Tibial artery (tissue), 4 donors: ENCODE measurements around the gene OBSCN.

Source experiments
- DNase-seq, 2 donors: peaks; one replicate each; pipeline ENCODE4 v3.0.0-alpha.2; 2019
- H3K27ac ChIP-seq, 2 donors: fragments of 200-600 bp; sonication (generic) in 1 of 2; 1 replicate in 1 of 2; 2 replicates in 1 of 2; pipeline ENCODE4 v1.5.1; 2018 to 2019; ENCODE audit warnings: mild to moderate bottlenecking in 1 of 2
- H3K27me3 ChIP-seq, 2 donors: fragments of 200-600 bp; sonication (generic) in 1 of 2; one replicate each; pipeline versions ENCODE4 v1.5.1 to v1.6.0; 2016 to 2019
- H3K36me3 ChIP-seq, 3 donors: fragments of 200-600 bp; sonication (generic) in 2 of 3; one replicate each; pipeline ENCODE4 v1.5.1; 2016 to 2019; ENCODE audit warnings: mild to moderate bottlenecking in 2 of 3
- H3K4me1 ChIP-seq, 4 donors: fragments of 200-600 bp; sonication (generic) in 2 of 4; 1 replicate in 3 of 4; 2 replicates in 1 of 4; pipeline ENCODE4 v1.5.1; 2016 to 2019
- H3K4me3 ChIP-seq, 2 donors: fragments of 200-600 bp; sonication (generic) in 1 of 2; 1 replicate in 1 of 2; 2 replicates in 1 of 2; pipeline ENCODE4 v1.5.1; 2018 to 2019; ENCODE audit warnings: mild to moderate bottlenecking in 2 of 2
- H3K9me3 ChIP-seq, 3 donors: fragments of 200-600 bp; sonication (generic) in 1 of 3; one replicate each; pipeline ENCODE4 v1.5.1; 2016 to 2019
- intact Hi-C: fragments of 100-400 bp; cut with DNase I; formaldehyde crosslinking; loops from one replicate; pipeline ENCODE4 v1.15.0; 2023; ENCODE audit warnings: low total_unique reads
- TF ChIP-seq, protein P1 (sequence below), 2 experiments: fragments of 200-600 bp in 1 of 2; fragments of 450-650 bp in 1 of 2; IDR thresholded peaks; one replicate each; pipeline ENCODE4 v1.5.1; 2017 to 2019; ENCODE audit warnings: antibody characterized with exemption in 2 of 2, mild to moderate bottlenecking in 1 of 2, moderate library complexity in 1 of 2

OBSCN gene

DNA sequence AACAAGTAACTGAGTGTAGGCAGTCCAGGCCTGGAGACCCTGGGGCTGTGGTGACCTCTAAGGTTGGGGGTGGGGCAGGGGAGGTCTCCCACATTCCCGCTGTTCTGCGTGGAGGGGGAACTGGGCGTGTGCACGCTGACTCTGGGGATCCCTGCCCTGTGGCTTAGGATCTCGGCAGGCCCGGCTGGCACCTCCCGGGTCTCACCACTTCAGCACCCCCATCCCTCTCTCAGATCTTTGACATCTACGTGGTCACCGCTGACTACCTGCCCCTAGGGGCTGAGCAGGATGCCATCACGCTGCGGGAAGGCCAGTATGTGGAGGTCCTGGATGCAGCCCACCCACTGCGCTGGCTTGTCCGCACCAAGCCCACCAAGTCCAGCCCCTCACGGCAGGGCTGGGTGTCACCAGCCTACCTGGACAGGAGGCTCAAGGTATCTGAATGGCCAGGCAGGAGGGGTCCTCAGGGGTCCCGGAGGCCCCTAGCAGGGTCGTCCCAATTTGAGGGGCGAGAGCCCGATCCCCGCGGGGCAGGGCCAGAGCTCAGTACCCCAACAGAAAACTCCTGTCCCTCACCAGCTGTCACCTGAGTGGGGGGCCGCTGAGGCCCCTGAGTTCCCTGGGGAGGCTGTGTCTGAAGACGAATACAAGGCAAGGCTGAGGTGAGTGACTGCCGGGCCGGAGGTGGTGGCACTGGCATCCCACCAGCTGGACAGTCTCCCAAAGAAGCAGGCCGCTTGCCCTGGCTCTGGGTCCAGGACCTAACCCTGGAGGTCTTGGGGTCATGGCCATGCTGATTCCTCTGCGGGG, 130.1 kb downstream of the OBSCN start:
- Histone ChIP-seq H3K36me3 (peaks cover 0 to 94% (median 0%) of the 10 kb centered on the region in 3 donors), H3K9me3 (no peaks in the 10 kb centered on the region), H3K27ac (no peak overlapping the region), H3K27me3 (peaks cover 0 to 4% of the 10 kb centered on the region in 2 donors), H3K4me1 (no peaks in the 10 kb centered on the region), H3K4me3 (no peak overlapping the region)
- TF ChIP-seq, protein P1, sequence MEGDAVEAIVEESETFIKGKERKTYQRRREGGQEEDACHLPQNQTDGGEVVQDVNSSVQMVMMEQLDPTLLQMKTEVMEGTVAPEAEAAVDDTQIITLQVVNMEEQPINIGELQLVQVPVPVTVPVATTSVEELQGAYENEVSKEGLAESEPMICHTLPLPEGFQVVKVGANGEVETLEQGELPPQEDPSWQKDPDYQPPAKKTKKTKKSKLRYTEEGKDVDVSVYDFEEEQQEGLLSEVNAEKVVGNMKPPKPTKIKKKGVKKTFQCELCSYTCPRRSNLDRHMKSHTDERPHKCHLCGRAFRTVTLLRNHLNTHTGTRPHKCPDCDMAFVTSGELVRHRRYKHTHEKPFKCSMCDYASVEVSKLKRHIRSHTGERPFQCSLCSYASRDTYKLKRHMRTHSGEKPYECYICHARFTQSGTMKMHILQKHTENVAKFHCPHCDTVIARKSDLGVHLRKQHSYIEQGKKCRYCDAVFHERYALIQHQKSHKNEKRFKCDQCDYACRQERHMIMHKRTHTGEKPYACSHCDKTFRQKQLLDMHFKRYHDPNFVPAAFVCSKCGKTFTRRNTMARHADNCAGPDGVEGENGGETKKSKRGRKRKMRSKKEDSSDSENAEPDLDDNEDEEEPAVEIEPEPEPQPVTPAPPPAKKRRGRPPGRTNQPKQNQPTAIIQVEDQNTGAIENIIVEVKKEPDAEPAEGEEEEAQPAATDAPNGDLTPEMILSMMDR (IDR thresholded peaks at IDR 0.05) = no peak
- intact Hi-C loops = no loop called here
- DNase-seq = peak; percentile 12 to 55

DNA sequence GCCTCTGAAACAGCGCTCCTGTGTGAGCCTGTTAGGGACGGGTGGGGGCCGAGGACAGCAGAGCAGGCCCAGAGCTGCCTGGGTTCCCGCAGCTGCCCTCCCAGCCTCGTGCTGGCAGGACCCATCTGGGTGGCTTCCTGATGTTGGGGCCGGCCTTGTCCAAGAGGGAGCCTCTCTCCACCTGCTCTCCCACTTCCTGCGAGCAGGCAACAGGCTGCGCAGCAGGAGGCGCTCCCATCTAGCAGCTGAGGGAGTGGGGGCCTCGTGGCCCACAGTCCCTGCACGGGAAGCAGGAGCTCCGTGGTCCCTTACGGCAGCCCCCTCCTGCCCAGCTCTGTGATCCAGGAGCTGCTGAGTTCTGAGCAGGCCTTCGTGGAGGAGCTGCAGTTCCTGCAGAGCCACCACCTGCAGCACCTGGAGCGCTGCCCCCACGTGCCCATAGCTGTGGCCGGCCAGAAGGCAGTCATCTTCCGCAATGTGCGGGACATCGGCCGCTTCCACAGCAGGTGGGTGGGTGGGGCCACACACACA, 130.7 kb downstream of the OBSCN start:
- peak; percentile 10 to 29 for DNase-seq
- H3K27me3 ChIP-seq = peaks cover 0 to 4% of the 10 kb centered on the region in 2 donors
- no peak overlapping the region for H3K27ac ChIP-seq
- TF ChIP-seq, protein P1 (IDR thresholded peaks at IDR 0.05) = no peak
- H3K36me3 ChIP-seq = peaks cover 0 to 93% (median 0%) of the 10 kb centered on the region in 3 donors
- intact Hi-C loops = no loop called here
- H3K9me3 ChIP-seq = no peaks in the 10 kb centered on the region
- no peaks in the 10 kb centered on the region for H3K4me1 ChIP-seq
- no peak overlapping the region for H3K4me3 ChIP-seq

DNA sequence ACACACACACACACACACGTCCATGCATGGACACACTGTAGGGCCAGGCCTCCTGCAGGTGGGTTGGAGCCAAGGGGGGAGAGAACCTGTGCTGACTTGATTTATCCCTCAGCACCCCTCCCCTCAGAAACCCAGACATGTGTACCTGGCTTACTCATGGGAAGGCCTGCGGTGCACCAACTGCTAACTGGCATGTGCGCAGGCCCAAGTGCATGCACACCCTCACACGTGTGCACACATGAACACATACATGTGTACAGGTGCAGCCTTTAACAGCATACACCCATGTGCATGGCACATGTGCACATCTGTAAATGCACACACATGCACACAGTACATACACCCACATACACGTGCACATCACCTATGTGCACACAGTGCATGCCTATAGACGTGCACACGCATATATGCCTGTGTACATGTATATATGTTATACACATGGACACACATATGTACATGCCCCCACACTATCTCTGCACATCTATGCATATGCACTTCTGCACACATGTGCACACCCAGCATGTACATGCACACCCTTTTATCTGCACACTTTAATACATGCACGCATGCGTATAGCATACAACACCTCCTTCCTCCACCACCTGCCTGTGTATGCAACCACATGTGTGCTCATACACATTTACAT, 131.3 kb downstream of the OBSCN start:
- TF ChIP-seq, protein P1 (IDR thresholded peaks at IDR 0.05) = no peak
- H3K27ac ChIP-seq = no peak overlapping the region
- no peaks in the 10 kb centered on the region for H3K4me1 ChIP-seq
- intact Hi-C loops = no loop called here
- no peak overlapping the region for H3K4me3 ChIP-seq
- peaks cover 0 to 2% of the 10 kb centered on the region in 2 donors for H3K27me3 ChIP-seq
- no peaks in the 10 kb centered on the region for H3K9me3 ChIP-seq
- H3K36me3 ChIP-seq = peaks cover 0 to 87% (median 0%) of the 10 kb centered on the region in 3 donors
- DNase-seq = no peak

DNA sequence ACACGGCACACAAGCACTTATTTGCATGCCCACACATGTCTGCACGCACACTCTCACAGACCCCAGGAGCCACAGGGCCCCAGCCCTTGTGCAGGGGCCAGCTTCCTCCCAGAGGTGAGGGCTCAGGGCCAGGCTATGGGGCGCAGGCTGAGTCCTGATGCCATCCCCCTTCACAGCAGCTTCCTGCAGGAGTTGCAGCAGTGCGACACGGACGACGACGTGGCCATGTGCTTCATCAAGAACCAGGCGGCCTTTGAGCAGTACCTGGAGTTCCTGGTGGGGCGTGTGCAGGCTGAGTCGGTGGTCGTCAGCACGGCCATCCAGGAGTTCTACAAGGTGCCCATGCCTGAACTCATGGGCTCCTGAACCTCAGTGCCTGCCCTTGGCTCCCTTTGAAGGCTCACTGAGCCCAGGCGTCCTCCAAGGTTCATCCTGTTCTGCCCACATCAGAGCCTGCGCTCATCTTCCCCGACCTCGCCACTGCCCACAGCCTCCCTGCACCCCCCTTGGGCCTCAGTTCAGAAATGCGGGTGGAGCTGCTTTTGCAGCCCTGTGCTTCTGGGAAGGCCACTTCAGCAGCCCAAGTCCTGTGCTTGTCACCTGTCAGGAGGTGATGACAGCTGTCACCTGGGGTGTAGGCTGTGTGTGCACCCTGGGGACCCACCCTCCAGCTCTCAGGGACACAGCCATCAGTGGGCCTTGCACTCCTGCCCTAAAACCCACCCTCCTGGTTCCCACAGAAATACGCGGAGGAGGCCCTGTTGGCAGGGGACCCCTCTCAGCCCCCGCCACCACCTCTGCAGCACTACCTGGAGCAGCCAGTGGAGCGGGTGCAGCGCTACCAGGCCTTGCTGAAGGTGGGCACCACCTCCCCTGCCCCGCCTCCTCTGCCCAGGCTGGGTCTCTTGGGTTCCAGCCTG, 132.2 kb downstream of the OBSCN start:
- H3K36me3 ChIP-seq = peaks cover 0 to 79% (median 0%) of the 10 kb centered on the region in 3 donors

More for the DNA sequence above, 132.2 kb downstream of the OBSCN start:
- no peak overlapping the region for H3K27ac ChIP-seq
- no peaks in the 10 kb centered on the region for H3K9me3 ChIP-seq
- no peaks in the 10 kb centered on the region for H3K27me3 ChIP-seq
- H3K4me1 ChIP-seq = no peaks in the 10 kb centered on the region
- H3K4me3 ChIP-seq = no peak overlapping the region
- intact Hi-C loops = no loop called here
- TF ChIP-seq, protein P1 (IDR thresholded peaks at IDR 0.05) = no peak
- peak; percentile 10 to 58 for DNase-seq
